Activated CD8-positive, alpha-beta T cell treated with anti-CD3 and anti-CD28 coated beads for 36 hours (primary cell): ENCODE data around the gene ZFP36L2. TPM values are rescaled to one million over a fixed set of nuclear protein-coding genes. Genes with fewer than 3 reads are reported as not detected.

Experiments
- ATAC-seq: fragments of 200-7000 bp; cut with Tn5 transposase; one replicate; pipeline ENCODE4 v1.10.0; 2021; ENCODE audit warnings: mild to moderate bottlenecking, moderate library complexity
- CTCF ChIA-PET: fragments of 350-600 bp; sonication (Branson Sonifier 250); formaldehyde crosslinking; loops from one replicate; lab custom pipeline; 2021; ENCODE audit warnings: antibody characterized with exemption; lab: Charles Lee
- POLR2A ChIA-PET: fragments of 350-600 bp; sonication (Branson Sonifier 250); formaldehyde crosslinking; loops from one replicate; lab custom pipeline; 2021; ENCODE audit warnings: antibody characterized with exemption; lab: Charles Lee
- DNase-seq: peaks from one replicate; pipeline ENCODE4 v3.0.0-alpha.2; 2020
- H3K27ac Mint-ChIP-seq: one replicate; pipeline ENCODE4 v1.8.0; 2021; ENCODE audit warnings: mild to moderate bottlenecking, mixed read lengths
- H3K27me3 Mint-ChIP-seq: one replicate; pipeline ENCODE4 v1.8.0; 2021; ENCODE audit warnings: mixed read lengths
- H3K36me3 Mint-ChIP-seq: one replicate; pipeline ENCODE4 v1.8.0; 2021; ENCODE audit warnings: low read depth, mixed read lengths
- H3K4me1 Mint-ChIP-seq: one replicate; pipeline ENCODE4 v1.8.0; 2021; ENCODE audit warnings: low read depth, mixed read lengths
- H3K4me3 Mint-ChIP-seq: one replicate; pipeline ENCODE4 v1.8.0; 2021; ENCODE audit warnings: mild to moderate bottlenecking, moderate library complexity, mixed read lengths
- H3K9me3 Mint-ChIP-seq: one replicate; pipeline ENCODE4 v1.8.0; 2021; ENCODE audit warnings: mixed read lengths
- CTCF ChIP-seq: fragments of 200-600 bp; IDR thresholded peaks from one replicate; pipeline ENCODE4 v1.8.0; 2022; ENCODE audit warnings: antibody characterized with exemption, mild to moderate bottlenecking
- intact Hi-C: fragments of 100-400 bp; cut with micrococcal nuclease; formaldehyde crosslinking; loops from one replicate; pipeline ENCODE4 v1.10.0; 2022
- total RNA-seq, 2 experiments: library from RNA; stranded (reverse); gene quantifications; one replicate each; pipeline ENCODE4 v1.2.3, GENCODE V29; 2021

Gene ZFP36L2
- total RNA-seq, 2 experiments from 2014 or later: 102 to 106 TPM

DNA sequence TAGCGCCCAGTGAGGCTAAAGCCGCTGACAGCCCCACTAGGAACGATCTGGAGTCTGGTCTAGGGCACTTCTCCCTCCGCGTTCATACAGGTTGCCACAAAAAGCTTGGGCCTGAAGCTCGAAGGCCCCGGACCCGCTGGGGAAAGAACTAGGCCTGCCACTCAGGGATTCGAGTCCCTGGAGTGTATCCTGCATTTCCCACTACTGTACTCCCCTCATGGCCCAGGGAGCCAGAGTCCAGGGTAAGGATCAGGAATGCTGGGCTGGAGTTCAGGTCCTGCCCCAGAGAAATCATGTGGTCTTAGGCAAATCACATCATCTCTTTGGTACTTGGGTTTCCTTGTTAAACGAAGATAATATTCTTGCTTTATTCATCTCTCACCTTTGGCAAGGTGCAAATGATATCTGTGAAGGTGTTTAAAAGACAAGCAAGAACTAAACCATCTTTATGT lies 1.4 kb upstream of the ZFP36L2 start:
- TF ChIP-seq CTCF: no peak
- Mint-ChIP-seq H3K27ac (peak overlapping the region; percentile 90), H3K36me3 (peaks cover 37% of the 10 kb centered on the region), H3K9me3 (no peaks in the 10 kb centered on the region), H3K4me3 (peak overlapping the region; percentile 94), H3K4me1 (peaks cover 24% of the 10 kb centered on the region), H3K27me3 (no peaks in the 10 kb centered on the region)
- POLR2A ChIA-PET: interaction anchor here (0.7 to 14.1 kb wide), 15 partner anchors 9 to 331 kb away, joined by 3 to 549 read pairs (median 4); no protein-coding TSS in a partner anchor
- ATAC-seq (no peak), DNase-seq (no peak)
- CTCF ChIA-PET: interaction anchor here (0.6 to 19.3 kb wide), 20 partner anchors 7 to 314 kb away, joined by 3 to 647 read pairs (median 10); no protein-coding TSS in a partner anchor
- intact Hi-C loops: loop anchor here (2.0 to 10.0 kb wide), 3 partner anchors 253 to 281 kb away; no protein-coding TSS in a partner anchor

DNA sequence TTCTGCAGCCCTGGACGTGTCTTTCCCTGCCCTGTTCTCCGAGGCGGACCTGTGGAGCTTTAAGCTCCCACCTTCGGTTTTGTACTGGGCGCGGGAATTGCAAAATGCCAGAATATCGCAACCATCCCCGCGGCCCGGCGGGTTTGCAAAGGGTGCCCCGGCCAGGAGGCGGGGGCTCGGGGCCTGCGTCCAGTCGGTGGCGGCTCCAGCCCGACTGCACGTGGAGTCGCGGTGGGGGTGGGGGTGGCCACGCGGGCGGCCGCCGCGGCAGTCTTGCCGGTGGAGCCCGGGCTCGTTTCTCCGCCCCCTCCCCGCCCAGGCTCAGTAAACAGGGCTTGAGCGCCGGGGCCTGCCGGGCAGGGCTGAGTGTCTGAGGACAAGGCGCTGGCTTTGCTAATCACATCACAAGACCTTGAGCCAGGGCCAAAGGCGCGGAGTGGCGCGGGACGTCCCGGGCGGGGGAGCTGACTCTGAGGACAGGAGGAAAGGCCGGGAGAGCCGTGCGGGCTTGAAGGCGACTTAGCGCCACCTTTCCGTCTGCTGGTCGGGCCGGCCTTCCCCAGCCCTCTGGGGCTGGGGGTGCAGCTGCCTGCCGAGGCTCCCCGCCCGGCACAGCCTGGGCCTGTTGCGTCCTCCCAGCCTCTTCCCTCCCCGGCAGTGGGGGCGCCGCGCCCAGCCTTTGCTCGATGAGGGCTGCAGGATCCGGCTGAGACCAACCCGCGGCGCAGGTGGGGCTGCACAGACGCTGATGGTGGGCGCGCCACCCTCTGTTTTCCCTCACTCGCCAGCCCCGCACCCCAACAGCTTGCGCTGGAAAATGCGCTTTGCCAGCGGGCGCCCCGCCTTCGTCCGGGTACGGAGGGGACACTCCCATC lies 786 bp upstream of the ZFP36L2 start:
- ATAC-seq (peak; percentile 11), DNase-seq (peak; percentile 72)
- POLR2A ChIA-PET: interaction anchor here (0.7 to 14.1 kb wide), 23 partner anchors 8 to 417 kb away, joined by 3 to 549 read pairs (median 4); no protein-coding TSS in a partner anchor
- CTCF ChIA-PET: interaction anchor here (0.6 to 19.3 kb wide), 12 partner anchors 9 to 281 kb away, joined by 3 to 647 read pairs (median 6); no protein-coding TSS in a partner anchor
- intact Hi-C loops: loop anchor here (1.0 to 10.0 kb wide), 3 partner anchors 96 to 255 kb away; no protein-coding TSS in a partner anchor
- Mint-ChIP-seq H3K27ac (peak overlapping the region; percentile 91), H3K4me3 (peak overlapping the region; percentile 94), H3K9me3 (no peaks in the 10 kb centered on the region), H3K4me1 (peaks cover 29% of the 10 kb centered on the region), H3K27me3 (no peaks in the 10 kb centered on the region), H3K36me3 (peaks cover 44% of the 10 kb centered on the region)
- TF ChIP-seq CTCF: no peak

GRCh38 chr2:43225788-43226557 lies 433 bp downstream of the ZFP36L2 start:
- no peak for TF ChIP-seq CTCF
- peak; percentile 81 for DNase-seq
- Mint-ChIP-seq H3K36me3 (peaks cover 53% of the 10 kb centered on the region), H3K27me3 (no peaks in the 10 kb centered on the region), H3K4me1 (peaks cover 39% of the 10 kb centered on the region), H3K27ac (peak overlapping the region; percentile 95), H3K4me3 (peak overlapping the region; percentile 94), H3K9me3 (no peaks in the 10 kb centered on the region)
- POLR2A ChIA-PET: interaction anchor here (0.7 to 14.1 kb wide), 17 partner anchors 7 to 415 kb away, joined by 3 to 549 read pairs (median 5); no protein-coding TSS in a partner anchor
- ATAC-seq: peak; percentile 18
- intact Hi-C loops: loop anchor here (1.0 to 10.0 kb wide), 3 partner anchors 95 to 256 kb away; no protein-coding TSS in a partner anchor
- CTCF ChIA-PET: interaction anchor here (0.8 to 19.3 kb wide), 6 partner anchors 8 to 259 kb away, joined by 3 to 647 read pairs (median 24); no protein-coding TSS in a partner anchor

DNA sequence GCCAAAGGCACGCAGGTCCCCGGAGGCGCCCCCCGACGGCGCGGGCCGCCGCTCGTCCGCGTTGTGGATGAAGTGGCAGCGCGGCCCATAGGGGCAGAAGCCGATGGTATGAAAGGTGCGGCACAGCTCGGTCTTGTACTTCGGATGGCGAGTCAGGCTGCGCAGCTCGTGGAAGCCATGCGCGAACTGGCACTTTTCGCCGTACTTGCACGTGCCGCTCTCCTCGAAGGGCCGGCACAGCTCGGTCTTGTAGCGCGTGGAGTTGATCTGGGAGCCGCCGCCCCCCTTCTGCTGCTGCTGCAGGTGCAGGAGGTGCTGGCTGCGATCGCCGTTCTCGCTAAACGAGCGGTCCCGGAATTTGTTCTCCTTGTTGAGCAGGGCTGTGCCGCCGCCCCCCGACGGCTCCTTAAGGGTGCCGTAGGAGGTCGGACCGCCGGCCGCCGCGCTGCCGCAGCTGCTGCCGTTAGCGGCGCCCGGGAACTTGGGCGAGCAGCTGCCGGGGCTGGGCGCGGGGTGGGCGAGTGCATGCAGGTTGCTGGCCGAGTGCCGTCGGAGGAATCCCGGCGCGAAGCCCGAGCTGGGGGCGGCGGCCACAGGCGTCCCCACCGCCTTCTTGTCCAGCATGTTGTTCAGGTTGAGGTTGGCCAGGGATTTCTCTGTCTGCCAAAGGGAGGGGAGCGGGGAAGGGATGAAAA lies 1.2 kb downstream of the ZFP36L2 start:
- H3K36me3 Mint-ChIP-seq: peaks cover 56% of the 10 kb centered on the region
- DNase-seq (peak; percentile 85), ATAC-seq (peak; percentile 2)
- no peaks in the 10 kb centered on the region for H3K27me3 Mint-ChIP-seq
- intact Hi-C loops: loop anchor here (5.0 to 10.0 kb wide), 2 partner anchors 250 to 257 kb away; no protein-coding TSS in a partner anchor
- ChIA-PET CTCF (interaction anchor here (0.9 to 19.3 kb wide), 7 partner anchors 33 to 259 kb away, joined by 3 to 647 read pairs (median 9); no protein-coding TSS in a partner anchor), POLR2A (interaction anchor here (0.7 to 14.1 kb wide), 16 partner anchors 10 to 415 kb away, joined by 3 to 549 read pairs (median 4); no protein-coding TSS in a partner anchor)
- peaks cover 45% of the 10 kb centered on the region for H3K4me1 Mint-ChIP-seq
- H3K27ac Mint-ChIP-seq: peak overlapping the region; percentile 95
- TF ChIP-seq CTCF: peak; percentile 11
- no peaks in the 10 kb centered on the region for H3K9me3 Mint-ChIP-seq
- peak overlapping the region; percentile 94 for H3K4me3 Mint-ChIP-seq
